Heart left ventricle (tissue), 13 donors: ENCODE results near the gene NANS.

Source experiments
- POLR2A ChIP-seq, 2 donors: fragments of 450-650 bp; IDR thresholded peaks; one replicate each; pipeline ENCODE4 v1.6.1; 2017; ENCODE audit warnings: antibody characterized with exemption in 2 of 2, mild to moderate bottlenecking in 2 of 2, moderate library complexity in 2 of 2
- TF ChIP-seq, protein P1 (sequence below), 12 donors: fragments of 200-600 bp; sonication (generic) in 4 of 12; IDR thresholded peaks; one replicate each; pipeline versions ENCODE4 v1.5.0 to v1.8.0; 2018 to 2022; ENCODE audit warnings: antibody characterized with exemption in 12 of 12, mild to moderate bottlenecking in 5 of 12
- donor health status: ischemic (EF 13 %, LVEDD 7.1; RV severe dilation, severe dysfunction).
- donor health status: DM: no; HTN: yes; CAD: no.
- donor health status: DM: no; HTN: no; CAD: no.
- donor health status: ischemic (EF 25% LVEDD 6.9; RV normal size, moderate dysfunction).
- donor health status: ischemic (EF 25% LVEDD 5.7; RV mildly dilated, moderate dysfunction).
- donor health status: ischemic (EF 35%, LVEDD 5.7; RV mildly dilated, moderate dysfunction).
- donor health status: nonischemic (EF 11% LVEDD 7.7; RV severe dilation, severe dysfunction).
- donor health status: DM: yes; HTN: yes; CAD: no.
- donor health status: PGD.
- donor health status: ischemic (EF 29% LVEDD 5.4; RV normal size, mild dysfunction).
- donor health status: nonischemic (EF 23%, LVEDD 6.1; RV moderate dilation, normal function).

DNA sequence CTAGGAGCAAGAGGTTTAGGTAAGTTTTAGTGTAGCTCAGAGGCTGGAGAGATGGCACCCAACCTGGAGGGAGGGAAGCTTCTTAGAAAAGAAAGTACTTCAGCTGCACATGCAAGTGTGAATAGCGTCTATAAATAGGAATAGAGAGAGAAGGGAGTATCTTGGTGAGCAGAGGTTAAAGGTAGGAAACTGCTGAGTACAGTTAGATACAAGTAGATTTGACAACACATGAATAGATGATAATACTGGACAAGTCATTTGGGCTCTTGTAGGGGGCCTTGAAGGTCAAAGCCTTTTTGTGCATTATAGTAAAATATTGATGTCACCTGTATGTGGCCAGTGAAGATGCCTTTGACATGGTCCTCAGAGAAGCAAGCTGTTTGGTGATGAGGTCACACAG lies 39.2 kb upstream of the NANS start:
- TF ChIP-seq, protein P1, sequence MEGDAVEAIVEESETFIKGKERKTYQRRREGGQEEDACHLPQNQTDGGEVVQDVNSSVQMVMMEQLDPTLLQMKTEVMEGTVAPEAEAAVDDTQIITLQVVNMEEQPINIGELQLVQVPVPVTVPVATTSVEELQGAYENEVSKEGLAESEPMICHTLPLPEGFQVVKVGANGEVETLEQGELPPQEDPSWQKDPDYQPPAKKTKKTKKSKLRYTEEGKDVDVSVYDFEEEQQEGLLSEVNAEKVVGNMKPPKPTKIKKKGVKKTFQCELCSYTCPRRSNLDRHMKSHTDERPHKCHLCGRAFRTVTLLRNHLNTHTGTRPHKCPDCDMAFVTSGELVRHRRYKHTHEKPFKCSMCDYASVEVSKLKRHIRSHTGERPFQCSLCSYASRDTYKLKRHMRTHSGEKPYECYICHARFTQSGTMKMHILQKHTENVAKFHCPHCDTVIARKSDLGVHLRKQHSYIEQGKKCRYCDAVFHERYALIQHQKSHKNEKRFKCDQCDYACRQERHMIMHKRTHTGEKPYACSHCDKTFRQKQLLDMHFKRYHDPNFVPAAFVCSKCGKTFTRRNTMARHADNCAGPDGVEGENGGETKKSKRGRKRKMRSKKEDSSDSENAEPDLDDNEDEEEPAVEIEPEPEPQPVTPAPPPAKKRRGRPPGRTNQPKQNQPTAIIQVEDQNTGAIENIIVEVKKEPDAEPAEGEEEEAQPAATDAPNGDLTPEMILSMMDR (IDR thresholded peaks at IDR 0.05) = no peak
- TF ChIP-seq POLR2A (IDR thresholded peaks at IDR 0.05) = no peak
